ENCODE data around the gene PRSS3.
"Not testable (repeated sequence)": the region's sequence is repeated elsewhere in the genome, so short reads cannot be mapped to it uniquely, and the experiment has no call there.

The PRSS3 gene

DNA sequence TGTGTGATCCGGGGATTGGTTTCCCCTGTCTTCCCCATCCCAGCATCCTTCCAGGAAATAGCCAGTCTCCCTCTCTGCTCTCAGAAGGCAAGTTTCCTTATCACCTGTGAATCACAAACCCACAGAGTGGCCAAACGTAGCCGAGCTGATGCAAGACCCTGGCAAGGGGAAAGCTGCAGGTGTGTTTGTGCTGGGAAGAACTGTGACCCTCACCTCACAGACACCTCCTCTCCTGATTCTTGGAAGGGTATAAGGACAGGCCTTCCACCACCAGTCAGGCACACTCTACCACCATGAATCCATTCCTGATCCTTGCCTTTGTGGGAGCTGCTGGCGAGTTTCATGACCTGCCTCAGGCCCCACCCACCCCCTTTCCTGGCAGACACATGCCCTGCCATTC is at the start of gene PRSS3:
PRSS3 (plus strand) TSS at position 281 of the 400 bp plus-strand sequence; CDS start at position 294, 13 bp downstream.
- DNase-seq: no peak

DNA sequence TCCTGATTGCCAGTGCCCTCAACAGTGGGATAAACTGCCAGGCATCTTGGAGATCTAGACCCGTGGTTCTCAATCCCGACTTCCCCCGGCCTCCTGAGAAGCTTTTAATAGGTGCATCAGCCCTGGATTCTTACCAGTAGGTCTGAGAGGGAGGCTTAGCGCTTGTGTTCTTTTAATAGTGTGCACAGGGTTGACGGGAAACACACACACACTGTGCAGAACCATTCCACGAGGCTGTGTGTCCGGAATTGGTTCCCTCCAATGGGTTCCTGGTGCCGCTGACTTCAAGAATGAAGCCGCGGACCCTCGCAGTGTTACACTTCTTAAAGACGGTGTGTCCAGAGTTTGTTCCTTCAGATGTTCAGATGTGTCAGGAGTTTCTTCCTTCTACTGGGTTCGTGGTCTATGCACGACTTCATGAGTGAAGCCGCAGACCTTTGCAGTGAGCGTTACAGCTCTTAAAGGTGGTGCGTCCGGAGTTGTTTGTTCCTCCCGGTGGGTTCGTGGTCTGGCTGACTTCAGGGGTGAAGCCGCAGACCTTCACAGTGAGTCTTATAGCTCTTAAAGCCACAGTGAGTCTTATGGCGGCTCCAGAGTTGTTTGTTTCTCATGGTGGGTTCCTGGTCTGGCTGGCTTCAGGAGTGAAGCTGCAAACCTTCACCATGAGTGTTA is 46.6 kb upstream of the PRSS3 start:
- peak; percentile 22 to 23 for DNase-seq

- DNase-seq: peak; percentile 27 to 46
These were observed 46.1 kb upstream of the PRSS3 start for GRCh38 chr9:33749305-33749654.

DNA sequence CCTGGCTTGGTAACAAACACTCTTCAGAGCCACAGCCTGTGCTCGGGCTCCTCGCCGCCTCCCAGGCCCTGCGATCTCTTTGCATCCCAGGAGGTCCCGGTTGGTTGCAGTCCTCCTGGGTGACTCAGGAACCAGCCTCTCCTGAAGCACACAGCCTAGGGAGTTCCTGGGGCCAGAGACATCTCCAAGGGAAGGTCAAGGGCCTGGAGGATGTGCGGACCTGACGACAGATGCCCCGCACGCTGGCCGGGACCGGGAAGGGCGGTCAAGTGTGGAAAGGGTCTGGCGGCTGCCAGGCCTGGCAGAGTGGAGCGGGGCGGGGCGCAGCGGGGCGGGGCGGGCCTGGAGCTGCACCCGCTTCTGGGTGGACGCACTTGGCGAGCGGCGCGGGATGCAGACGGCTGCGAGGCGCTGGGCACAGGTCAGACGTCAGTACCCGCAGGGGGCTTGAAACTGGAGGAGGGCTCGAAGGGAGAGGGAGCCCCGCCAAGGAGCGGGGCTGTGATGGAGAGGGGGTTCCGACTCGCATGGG is 45.0 kb upstream of the PRSS3 start:
- DNase-seq: no peak

GRCh38 chr9:33750839-33751339 is 44.5 kb upstream of the PRSS3 start:
- DNase-seq: no peak

GRCh38 chr9:33751536-33752129 is 43.7 kb upstream of the PRSS3 start:
- no peak for DNase-seq

GRCh38 chr9:33752130-33752637 is 43.2 kb upstream of the PRSS3 start:
- DNase-seq: no peak

DNA sequence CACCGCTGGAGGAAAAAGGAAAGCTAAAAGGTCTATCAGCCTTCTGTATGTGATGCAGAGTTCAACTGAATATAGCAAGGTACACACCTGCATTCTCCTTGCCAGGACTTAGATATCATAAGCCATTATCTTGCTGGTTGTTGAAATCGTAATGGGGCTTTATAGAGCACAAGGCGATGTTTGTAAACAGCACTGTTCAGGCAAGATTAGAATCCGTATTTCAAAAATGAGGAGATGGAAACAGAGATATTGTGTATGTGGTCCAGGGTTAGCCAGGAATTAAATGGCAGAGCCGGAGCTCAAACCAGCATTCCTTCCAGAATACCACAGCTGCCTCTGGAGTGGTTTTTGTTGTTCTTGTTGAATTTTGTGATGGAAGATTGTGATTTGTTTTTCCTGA is 42.6 kb upstream of the PRSS3 start:
- not testable (repeated sequence) for DNase-seq

- DNase-seq: not testable (repeated sequence)
These were observed 35.7 kb upstream of the PRSS3 start for GRCh38 chr9:33759648-33760047.

GRCh38 chr9:33762343-33762742 is 33.0 kb upstream of the PRSS3 start:
- no peak for DNase-seq

DNA sequence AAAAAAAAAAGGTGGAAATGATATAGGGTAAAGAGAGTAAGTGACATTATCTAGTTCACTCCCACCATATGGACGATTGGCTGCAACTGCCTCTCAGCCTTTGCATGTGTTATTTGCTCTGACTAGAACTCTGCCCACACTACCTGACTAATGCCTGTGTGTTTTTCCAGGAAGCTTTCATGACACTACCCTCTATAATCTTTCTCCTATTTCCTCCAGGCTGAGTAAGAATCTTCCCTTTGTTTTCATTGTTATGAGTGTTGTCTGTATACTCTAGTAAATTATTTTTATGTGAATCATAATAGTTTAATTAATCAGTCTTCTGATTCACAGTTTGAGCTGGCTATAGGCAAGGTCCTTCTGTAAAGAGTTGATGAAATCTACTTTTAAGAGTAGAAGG is 31.7 kb upstream of the PRSS3 start:
- not testable (repeated sequence) for DNase-seq

DNA sequence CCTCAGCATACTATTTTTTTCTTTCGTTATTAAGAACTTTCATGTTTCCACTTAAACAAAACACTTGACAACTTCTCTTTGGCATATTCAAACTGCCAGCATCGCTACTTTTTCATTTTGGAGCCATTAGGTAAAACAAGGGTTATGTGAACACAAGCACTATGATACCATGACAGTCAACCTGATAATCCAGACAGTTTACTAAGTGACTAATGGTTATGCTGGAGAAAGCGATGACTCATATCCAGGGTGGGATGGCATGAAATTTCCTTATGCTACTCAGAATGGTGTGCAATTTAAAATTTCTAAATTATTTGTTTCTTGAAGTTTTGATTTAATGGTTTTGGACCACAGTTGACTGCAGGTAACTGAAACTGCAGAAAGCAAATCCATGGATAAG is 29.9 kb upstream of the PRSS3 start:
- no peak for DNase-seq

DNA sequence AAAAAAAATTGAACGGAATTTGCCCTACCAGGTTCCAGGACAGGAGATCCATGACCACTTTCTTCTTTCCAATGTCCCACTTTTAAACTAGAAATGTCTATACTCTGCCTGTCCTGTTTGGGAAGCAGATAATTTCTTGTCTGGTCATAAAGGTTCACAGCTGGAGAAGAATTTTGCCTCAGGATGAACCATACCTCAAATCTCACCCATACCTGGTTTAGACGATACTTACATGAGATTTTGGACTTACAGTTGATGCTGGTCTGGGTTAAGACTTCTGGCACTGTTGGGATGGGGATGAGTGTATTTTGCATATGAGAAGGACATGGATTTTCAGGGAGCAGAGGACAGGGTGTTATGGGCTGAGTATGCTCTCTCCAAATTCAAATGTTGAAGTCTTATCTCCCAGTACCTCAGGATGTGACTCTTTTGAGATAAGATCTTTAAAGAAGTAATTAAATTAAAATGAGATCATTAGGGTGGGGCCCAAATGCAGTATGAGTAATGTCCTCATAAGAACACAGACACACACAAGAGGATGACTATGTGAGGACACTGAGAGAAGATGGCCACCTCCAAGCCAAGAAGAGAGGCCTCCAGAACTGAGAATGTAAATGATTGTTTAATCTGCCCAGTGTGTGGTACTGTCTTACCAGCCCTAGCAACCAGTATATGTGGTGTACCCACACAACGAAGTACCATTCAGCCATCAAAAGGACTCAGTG is 25.0 kb upstream of the PRSS3 start:
- DNase-seq: not testable (repeated sequence)

- not testable (repeated sequence) for DNase-seq
These were observed 22.2 kb upstream of the PRSS3 start for GRCh38 chr9:33773135-33773534.

GRCh38 chr9:33774074-33774659 is 21.2 kb upstream of the PRSS3 start:
- DNase-seq: not testable (repeated sequence)

GRCh38 chr9:33776578-33776977 is 18.8 kb upstream of the PRSS3 start:
- no peak for DNase-seq

DNA sequence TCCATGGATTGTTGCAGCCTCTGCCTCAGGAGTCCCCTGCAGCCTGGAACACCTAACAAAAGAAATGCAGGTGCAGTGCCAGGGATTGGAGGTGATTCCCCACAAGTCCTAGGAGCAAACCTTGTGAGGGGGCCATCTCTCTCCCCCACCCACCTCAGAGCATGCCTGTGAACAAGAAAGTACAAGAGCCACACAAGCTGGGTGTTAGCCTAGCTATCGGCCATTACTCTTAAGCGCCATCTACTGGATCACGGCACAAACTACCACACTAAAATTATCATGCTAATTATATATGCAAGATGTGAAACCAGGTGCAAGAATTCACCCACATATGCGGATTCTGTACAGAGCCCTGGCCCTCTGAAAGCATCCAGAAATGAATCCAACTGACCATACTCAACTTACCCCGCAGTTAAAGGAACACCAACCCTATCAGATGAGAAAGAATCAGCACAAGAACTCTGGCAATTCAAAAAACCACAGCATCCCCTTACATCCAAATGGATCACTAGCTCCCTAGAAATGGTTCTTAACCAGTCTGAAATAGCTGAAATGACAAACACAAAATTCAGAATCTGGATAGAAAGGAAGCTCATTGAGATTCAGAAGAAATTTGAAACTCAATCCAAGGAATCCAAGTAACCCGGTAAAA is 16.5 kb upstream of the PRSS3 start:
- peak; percentile 31 to 53 for DNase-seq

DNA sequence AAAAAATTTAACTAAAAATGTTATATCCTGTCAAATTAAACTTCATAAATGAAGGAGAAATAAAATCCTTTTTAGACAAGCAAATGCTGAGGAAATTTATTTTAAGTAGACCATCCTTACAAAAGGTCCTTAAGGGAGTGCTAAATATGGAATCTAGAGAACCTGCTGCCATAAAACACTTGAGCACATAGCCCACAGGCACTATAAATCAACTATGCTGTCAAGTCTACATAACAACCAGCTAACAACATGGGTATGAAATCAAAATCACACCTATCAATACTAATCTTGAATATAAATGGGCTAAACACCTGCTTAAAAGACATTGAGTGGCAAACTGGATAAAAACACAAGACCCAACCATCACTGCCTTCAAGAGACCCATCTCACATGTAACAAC is 15.1 kb upstream of the PRSS3 start:
- DNase-seq: no peak

DNA sequence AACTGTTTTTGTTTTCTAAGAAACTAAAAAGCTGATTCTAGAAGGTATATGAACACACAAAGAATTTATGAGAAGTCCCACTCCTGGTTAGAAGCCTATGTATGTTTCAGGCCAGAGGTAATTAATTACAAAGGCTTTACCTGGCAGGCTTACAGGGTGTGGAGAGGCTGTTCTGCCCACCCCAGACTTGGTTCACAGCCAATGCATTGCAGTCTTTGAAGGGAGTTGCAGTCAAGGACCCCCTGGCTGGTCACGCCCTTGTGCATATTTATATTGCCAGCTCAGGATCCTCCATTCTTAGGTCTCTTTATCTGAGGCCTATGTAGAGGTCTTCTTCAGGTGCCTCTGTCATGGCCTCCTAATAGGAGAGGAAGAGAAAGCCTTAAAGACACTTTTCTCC is 13.6 kb upstream of the PRSS3 start:
- no peak for DNase-seq

GRCh38 chr9:33782395-33783152 is 12.8 kb upstream of the PRSS3 start:
- DNase-seq: no peak

- DNase-seq: no peak
These were observed 9.4 kb upstream of the PRSS3 start for GRCh38 chr9:33785914-33786313.

DNA sequence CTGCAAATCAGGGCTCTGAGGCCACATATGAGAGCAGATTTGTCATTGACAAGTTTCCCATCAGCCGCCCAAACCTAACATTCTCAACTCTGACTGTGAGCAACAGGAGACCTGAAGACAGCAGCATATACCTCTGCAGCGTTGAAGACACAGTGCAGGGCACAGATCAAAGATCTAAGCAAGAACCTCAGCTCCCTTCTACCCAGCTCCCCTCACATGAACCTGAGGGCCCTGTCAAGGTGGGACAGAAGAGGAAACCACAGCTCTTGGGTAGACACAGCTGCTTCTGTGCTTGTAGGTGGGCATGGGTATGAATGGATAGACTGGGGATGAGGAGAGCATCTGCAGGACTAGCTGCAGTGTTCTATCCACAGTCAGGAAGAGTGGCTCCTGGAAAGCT is 8.7 kb upstream of the PRSS3 start:
- DNase-seq: no peak
